NCI-H1417 (cell line): ENCODE data around the gene AGPAT4.
"Not testable (repeated sequence)": the region's sequence is repeated elsewhere in the genome, so short reads cannot be mapped to it uniquely, and the experiment has no call there.

Source experiments
- DNase-seq, 3 experiments: peaks; one replicate each; lab custom pipeline; 2025; lab: John Stamatoyannopoulos, UW

Gene AGPAT4

DNA sequence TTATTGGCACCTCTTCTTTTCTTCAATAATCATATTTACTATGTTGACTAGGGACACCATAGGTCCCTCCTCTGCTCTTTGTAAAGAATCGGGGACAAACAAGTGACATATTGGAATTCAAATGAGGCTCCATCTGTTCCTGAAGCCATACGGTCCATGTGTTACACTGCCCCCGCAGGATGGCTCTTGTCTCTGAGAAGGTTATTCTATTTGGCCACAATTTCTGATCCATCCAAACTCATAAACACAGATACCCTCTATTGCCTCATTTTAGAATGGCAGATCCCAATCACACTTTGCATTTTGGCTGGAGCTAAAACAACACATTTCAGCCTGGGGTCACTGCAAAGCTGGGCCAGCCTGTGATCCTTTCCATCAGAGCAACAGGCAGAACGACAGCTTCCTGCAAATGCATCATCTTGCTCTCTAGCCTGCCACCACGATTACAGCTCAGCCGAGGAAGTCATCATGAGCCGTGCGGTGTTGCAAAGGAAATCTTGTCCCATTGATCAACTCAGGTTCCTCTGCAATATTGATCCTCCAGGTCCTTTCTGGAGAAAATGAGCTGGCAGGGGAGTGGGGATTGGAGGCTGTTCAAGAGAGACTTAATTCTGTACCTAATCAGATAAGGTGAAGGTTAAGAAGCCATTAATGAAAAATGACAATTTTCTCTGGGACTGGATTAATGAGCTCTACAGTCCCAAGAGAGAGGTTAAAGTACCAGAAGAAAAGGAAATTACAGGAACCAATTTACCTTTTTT lies 73.1 kb downstream of the AGPAT4 start:
- DNase-seq = no peak

DNA sequence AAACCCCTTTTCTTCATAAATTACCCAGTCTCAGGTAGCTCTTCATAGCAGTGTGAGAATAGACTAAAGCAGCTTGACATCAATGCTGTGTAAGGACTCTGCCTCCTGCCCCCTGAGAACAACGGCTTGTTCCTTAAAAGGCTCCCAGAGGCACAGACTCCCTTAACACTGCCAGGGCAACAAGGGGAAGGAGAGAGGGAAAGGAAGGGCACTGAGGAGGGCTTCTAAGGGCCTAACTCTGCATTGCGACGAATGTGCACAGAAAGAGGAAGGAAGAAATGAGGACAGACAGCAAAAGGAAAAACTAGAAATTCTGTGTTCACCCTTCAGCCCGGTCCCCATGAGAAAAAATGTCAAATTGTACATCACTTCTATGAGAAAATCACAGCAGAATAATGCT lies 74.0 kb downstream of the AGPAT4 start:
- DNase-seq = no peak

DNA sequence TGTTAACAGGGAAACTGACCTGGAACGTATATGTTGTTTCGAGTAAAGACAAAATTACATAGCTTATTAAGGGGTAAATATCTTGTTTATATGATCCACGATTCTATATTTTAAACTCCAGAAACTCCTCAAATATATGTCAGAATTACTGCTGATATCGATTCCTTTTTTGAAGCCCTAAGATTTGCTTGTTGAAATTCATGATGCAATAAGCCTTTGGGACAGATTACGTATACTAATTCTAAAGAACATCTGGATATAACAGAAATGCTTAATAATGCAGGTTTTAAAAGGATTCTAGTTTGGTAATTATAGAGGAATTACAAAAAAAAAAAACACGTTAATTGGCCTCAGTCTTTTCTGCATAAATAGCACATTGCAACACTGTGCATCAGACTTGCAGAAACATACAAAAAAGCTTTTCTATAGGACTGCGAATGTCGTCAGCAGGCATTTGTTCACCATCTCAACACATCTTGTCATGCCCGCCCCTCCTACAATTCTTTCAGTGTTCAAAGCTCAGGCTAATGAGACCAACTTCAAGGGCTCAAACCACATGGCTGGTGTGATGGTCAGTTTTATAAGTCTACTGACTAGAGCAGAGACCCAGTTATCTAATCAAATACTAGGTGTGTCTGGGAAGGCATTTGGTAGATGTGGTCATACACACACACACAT lies 74.9 kb downstream of the AGPAT4 start:
- no peak for DNase-seq

DNA sequence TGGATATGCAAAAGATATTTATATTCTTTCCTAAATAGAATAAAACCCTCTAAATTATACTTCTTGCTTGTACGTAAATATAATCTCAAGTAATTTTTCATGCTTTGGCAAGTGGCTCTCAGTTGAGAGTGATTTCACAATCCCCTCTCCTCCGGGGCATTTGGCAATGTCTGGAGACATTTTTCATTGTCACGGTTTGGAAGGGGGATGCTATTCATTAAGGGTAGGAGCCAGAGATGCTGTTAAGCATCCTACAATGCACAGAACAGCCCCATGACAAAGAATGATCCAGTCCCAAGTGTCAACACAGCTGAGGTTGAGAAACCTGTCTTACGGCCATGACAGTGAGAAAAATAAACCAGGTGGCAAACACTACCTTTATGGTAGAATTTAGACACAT lies 75.7 kb downstream of the AGPAT4 start:
- peak in 1 of 3 experiments; percentile 20 for DNase-seq

DNA sequence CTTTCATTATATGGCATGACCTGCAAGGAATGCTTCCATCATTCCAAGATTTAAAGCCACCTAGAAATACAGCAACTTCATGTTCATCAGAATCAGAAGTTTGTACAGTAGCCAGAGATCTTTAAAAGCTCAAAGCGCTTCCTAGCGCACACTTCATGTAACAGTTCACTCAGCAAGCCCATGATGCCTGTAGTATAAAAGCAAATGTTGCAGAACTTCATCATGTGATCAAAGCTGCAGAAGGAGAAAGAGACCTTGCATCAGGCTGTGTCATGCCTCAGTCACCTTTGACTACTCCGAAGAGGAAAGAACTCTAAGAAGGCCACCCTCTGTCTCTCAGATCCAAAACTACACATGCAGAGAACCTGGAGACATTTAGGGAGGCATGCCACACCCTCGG lies 78.5 kb downstream of the AGPAT4 start:
- no peak for DNase-seq

DNA sequence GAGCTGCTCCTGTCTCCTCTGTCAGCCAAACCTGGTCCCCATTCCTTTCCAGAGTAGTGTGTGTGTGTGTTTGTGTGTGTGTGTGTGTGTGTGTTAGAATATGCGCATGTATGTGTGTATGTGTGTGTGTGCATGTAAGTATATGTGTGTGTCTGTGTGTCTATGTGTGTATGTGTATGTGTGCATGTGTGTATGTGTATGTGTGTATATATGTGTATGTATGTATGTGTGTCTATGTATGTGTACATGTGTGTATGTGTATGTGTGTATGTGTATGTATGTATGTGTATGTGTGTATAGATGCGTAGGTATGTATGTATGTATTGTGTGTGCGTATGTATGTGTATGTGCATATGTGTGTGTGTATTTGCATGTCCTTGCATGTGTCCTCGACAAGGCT lies 79.5 kb downstream of the AGPAT4 start:
- no peak for DNase-seq

DNA sequence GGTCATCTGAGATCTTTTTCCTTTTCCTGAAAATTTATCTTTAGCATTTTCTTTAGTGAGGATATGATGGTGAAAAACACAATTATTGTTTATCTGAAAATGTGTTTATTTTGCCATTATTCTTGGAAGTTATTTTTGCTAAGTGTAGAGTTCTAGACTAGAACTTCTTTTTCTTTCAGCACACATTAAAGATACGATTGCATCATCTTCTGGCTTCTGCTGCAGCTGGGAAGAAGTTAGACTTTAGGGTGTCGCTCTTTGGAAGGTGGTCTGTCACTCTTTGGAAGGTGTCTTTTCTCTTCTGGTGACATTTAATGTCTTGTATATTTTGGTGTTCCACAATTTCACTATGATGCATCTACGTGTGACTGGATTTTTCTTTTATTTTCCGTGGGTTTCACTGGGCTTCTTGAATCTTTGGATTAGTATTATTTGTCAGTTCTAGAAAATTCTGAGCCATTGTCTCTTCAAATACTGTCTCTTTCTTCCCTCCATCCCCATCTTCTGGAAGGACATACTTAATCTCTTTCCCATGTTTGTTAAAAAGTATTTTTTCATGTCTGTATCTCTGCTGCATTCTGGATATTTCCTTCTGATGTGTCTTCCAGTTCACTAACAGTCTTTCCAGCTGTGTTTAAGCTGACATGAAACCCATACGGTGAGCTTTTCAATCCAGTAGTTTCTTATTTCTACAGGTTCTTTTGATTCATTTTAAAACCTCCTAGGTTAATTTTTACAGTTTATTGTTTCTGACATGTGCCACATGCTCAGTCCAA lies 81.0 kb downstream of the AGPAT4 start:
- no peak for DNase-seq

DNA sequence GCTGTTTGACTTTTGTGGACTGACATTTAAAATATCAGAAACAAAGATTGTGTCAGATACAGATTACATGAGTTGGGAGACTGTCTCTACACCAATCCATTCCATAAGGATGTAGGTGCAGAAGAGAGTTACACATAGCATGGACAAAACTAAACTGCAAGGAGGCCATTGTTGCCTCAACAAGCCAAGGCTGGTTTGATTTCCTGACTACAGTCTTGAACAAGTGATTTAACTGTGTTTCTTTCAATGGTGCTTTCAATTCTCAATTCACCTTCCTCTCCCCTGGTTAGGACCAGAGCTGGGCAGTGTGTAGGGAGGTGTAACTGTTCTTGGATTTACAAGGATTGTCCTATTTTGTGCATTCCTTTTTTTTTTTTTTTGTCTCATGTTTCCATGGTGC lies 82.2 kb downstream of the AGPAT4 start:
- DNase-seq = no peak

DNA sequence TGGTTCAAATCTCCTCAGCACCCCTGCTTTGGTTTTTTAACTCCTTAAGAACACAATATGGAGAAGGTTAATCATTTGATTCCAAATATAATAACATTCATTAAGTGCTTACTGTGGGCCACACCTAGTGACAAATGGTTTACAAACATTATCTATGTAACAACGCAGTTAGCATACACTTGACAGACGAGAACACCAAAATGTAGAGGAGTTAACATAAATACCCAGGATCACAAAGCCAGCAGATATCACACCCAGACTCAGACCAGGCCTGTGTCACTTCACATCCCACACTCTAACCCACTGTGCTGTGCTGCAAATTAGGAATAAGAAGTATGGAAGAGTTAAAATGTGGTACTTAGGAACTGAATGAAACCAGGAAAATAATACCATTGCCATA lies 82.9 kb downstream of the AGPAT4 start:
- DNase-seq = no peak

DNA sequence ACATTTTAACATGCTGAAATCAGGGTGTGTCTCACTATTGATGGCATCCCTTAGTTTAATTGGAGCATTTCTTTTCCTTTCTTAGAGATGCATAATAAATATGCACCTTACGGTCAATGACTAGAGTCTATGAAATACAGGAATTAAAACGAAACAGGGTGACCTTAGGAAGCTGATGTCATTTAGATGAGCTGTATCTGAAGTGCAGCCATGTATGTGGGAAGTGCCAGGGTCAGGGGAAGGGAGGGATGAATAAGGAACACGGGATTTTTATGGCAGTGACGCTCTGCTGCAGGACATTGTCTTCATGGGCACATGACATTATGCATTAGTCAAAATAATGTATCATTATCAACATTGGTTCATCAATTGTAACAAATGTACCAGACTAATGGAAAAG lies 84.0 kb downstream of the AGPAT4 start:
- DNase-seq = no peak

DNA sequence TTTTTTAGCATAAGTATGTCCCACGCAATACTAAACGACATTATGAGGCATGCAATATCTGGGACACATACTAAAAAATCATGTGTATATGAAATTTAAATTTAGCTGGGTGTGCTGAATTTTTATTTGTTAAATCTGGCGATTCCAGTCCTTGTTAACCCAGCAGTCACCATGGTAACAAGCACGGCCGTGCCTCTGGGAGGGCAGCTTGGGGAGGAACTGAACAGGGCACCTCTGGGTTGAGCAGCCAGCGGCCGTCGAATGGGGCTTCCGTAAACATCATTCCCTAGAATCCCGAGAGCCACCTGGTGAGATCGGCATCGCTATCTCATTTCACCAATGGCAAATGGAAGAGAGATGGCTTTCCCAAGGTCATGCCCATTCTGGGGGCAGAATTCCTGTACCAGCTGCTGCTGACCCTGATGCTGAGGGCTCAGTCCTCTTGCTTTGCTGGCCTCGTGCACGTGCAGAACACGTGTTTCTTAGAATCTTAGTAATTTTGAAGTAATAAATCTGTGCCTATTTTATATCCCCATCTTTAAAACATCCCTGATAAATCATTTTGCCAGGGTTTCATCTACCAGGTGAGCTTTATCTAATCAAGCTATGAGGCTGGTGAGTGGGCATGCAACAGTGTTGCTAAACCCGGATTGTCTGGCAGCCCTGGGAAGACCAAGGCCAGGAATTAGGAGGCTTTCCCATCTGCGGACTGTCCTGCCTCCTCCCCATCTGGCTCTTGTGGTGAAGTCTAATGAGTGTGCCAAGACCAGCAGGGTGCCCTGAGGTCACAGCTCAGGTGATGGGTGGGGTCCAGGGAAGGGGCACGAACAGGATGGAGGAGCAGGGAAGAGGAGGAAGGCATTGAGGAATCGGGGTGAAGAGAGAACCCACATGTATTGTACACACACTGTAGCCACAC lies 85.1 kb downstream of the AGPAT4 start:
- no peak for DNase-seq

DNA sequence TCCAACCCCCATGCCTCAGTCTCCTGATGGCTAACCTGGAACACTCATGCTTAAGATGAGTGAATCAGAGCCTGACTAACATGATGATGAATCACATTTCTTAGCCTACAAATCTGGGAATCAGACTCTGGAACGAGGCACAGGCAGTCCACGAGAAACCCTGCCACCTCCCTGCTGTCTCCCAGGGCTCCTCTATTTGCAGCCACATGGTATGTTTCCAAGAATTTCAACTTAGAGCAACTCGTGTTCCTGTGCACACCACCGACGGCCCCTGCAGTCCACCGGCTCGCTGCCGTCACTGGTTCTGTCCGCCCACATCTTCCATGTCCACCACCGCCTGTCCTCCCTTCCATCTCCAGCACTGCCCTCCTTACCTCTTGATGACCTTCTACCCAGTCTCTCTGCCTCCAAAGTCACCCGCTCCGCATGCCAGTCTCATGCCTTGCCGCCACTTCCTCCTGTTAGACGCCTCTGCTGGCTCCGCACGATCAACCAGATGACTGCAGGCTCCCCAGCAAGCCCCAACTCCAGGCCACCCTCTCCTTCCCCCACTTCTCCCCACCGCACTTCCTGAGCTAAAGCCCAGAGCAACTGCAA lies 87.6 kb downstream of the AGPAT4 start:
- DNase-seq = no peak

DNA sequence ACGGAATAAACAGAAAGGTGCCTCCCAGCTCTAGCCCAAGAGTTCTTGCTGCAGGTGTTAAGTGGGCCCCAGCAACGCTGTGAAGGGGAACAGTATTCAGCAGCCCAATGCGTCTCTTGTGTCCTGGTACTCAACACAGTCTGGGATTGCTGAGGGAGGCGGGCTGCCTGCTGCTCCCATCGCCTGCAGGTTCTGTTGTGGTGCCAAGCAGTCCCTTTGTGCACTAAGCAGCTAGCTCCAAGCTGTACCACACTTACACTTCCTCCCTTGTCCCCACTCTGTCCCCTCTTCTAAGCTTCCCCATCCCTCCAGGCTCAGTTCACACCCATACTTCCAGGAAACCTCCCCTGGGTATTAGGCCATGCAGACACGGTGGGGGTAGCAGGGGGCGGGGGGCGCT lies 92.7 kb downstream of the AGPAT4 start:
- no peak for DNase-seq

DNA sequence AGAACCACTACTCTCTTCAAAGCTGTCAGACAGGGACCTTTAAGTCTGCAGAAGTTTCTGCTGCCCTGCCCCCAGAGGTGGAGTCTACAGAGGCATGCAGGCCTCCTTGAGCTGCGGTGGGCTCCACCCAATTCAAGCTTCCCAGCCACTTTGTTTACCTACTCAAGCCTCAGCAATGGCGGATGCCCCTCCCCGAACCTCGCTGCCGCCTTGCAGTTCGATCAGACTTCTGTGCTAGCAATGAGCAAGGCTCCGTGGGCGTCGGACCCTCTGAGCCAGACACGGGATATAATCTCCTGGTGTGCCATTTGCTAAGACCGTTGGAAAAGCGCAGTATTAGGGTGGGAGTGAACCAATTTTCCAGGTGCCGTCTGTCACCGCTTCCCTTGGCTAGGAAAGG lies 95.7 kb downstream of the AGPAT4 start:
- DNase-seq = not testable (repeated sequence)

DNA sequence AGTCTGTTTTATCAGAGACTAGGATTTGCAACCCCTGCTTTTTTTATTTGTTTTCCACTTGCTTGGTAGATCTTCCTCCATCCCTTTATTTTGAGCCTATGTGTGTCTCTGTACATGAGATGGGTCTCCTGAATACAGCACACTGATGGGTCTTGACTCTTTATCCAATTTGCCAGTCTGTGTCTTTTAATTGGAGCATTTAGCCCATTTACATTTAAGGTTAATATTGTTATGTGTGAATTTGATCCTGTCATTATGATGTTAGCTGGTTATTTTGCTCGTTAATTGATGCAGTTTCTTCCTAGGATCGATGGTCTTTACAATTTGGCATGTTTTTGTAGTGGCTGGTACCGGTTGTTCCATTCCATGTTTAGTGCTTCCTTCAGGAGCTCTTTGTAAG lies 97.4 kb downstream of the AGPAT4 start:
- not testable (repeated sequence) for DNase-seq

DNA sequence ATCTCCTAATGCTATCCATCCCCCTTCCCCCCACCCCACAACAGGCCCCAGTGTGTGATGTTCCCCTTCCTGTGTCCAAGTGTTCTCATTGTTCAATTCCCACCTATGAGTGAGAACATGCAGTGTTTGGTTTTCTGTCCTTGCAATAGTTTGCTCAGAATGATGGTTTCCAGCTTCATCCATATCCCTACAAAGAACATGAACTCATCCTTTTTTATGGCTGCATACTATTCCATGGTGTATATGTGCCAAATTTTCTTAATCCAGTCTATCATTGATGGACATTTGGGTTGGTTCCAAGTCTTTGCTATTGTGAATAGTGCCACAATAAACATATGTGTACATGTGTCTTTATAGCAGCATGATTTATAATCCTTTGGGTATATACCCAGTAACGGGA lies 101.1 kb downstream of the AGPAT4 start:
- DNase-seq = not testable (repeated sequence)

DNA sequence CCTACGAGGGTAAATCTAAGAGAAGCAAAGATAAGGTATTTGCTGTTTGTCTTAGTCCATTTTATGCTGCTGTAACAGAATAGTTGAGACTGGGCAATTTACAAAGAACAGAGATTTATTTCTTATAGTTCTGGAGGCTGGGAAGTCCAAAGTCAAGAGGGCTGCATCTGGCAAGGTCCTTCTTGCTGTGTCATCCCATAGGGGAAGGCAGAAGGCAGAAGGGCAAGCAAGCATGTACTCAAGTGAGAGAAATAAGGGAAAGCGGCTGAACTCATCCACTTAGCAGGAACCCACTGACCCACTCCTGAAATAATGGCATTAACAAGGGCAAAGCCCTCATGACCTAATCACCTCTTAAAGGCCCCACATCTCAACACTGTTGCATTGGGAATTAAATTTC lies 102.7 kb downstream of the AGPAT4 start:
- no peak for DNase-seq

DNA sequence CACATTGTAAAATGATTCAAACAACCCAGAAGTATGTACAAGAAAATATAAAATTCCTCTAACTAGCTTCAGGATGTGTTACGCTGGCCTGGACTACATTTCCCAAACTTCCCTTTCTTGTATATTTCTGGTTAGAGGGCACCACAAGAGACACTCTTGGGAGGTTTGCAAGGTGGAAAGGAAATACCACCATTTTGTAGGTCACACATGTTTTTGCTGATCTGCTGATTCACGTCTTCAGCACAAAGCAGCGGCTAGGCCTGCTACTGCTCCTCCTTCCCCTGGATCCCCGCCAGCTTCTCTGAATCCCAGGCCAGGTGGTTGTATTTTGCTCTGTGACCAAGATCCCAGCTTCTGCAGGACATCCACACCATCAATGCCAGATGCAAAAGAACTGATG lies 104.2 kb downstream of the AGPAT4 start:
- DNase-seq = peak in 1 of 3 experiments; percentile 49

DNA sequence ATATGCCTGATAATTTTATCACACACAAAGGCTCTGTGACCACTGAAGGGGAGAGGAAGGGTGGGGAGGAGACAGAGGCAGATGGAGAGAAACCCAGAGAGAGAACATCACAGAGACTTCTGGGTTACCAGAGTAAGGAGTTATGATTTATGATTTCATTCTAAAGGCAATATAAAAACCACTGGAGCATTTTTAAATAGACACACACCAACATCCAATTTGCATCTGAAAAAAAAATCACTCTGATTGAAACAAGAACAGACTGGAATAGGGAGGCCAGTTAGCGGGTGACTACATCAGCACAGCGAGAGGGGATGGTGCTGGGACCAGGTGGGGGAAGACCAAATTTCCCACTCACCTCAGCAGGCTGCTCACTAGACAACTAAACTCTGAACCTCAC lies 104.8 kb downstream of the AGPAT4 start:
- peak in 1 of 3 experiments; percentile 52 for DNase-seq

DNA sequence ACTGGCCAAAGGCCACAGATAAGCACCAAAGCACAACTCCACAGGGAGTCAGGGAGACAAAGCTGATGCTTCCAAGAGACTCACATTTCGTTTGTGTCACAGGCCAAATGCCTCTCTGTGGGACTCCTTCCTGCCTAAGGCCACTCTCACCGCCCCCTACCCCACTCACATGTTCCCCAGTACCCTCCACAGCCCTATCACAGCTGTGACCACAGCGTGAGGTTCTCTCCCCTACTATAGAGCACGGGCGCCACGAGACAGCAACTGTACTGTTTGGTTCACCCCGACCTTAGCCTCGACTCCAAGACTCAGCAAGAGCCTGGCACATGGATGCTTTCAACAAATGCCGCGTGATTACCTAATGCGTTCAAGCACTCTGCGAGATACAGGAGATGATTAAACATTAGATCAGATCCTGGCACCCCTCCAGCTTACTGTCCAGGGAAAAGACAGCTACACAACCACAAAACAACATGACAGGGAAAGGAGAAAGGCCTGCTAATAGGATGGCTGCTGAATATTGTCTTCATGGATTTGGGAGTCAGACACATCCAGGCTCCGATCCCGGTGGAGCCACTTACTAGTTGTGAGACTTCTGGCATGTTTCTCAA lies 105.5 kb downstream of the AGPAT4 start:
- DNase-seq = peak in 2 of 3 experiments; percentile 69 to 90

DNA sequence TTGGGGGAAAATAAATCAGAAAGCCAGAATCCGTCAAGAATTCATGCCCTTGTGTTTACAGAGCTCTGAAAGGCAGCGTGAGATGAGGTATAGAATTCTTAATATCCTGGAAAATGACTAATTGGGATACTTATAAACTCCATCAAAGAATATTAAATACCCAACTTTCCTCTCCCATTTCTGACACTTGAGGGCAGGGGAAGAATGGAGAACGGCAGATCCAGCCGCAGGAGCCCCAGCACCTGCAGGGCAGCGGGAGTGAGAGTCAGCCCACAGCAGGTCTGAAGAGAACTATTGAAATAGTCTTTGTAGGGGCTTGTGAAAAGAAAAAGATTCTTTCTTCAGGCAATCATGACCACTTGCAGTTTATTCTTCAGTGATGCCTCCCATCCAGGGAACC lies 107.2 kb downstream of the AGPAT4 start:
- DNase-seq = no peak
